Fibroblast of lung (primary cell): ENCODE measurements around the gene TCTN3.

Experiments
- EZH2 ChIP-seq: IDR thresholded peaks from 2 replicates; pipeline ENCODE4 v1.5.1; 2012; ENCODE audit warnings: low read length, control low read depth, mild to moderate bottlenecking; ENCODE audit errors: missing control alignments
- TF ChIP-seq, protein P1 (sequence below), 2 donors: IDR thresholded peaks in 1 of 2; conservative IDR thresholded peaks in 1 of 2; 1 replicate in 1 of 2; 2 replicates in 1 of 2; pipeline ENCODE4 v1.5.1; 2011 to 2012; ENCODE audit warnings: low read length in 2 of 2, control low read depth in 1 of 2, inconsistent platforms in 1 of 2, low read depth in 1 of 2, mild to moderate bottlenecking in 1 of 2

DNA sequence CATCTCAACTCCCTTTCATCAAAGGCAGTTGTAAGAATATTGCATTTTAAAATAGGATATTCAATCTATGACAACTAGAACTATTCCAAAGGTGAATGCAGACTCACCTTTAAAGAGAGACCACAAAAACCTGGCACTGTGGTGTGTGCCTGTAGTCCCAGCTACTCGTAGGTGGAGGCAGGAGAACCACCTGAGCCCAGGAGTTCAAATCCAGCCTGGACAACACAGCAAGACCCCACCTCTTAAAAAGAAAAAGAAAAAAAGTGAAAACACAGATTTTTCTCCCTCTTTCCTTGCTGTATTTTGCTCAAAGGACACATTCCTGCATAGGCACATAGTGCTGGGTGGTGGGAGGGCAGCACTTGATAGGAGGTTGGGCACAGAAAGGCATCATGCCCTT lies 36.5 kb downstream of the TCTN3 start:
- TF ChIP-seq, protein P1, sequence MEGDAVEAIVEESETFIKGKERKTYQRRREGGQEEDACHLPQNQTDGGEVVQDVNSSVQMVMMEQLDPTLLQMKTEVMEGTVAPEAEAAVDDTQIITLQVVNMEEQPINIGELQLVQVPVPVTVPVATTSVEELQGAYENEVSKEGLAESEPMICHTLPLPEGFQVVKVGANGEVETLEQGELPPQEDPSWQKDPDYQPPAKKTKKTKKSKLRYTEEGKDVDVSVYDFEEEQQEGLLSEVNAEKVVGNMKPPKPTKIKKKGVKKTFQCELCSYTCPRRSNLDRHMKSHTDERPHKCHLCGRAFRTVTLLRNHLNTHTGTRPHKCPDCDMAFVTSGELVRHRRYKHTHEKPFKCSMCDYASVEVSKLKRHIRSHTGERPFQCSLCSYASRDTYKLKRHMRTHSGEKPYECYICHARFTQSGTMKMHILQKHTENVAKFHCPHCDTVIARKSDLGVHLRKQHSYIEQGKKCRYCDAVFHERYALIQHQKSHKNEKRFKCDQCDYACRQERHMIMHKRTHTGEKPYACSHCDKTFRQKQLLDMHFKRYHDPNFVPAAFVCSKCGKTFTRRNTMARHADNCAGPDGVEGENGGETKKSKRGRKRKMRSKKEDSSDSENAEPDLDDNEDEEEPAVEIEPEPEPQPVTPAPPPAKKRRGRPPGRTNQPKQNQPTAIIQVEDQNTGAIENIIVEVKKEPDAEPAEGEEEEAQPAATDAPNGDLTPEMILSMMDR (conservative IDR thresholded peaks at IDR 0.05 in 1 of 2, IDR thresholded peaks at IDR 0.05 in 1 of 2; ENCODE audit: low read depth in 1 of 2, low read length in 2 of 2) = no peak
- TF ChIP-seq EZH2 = no peak
